SW 1271 (cell line): ENCODE data around the gene PTCD1.
A peak's percentile ranks its signal among the peaks of the same experiment; 100 is the strongest.

Experiments used
- DNase-seq, 2 experiments: peaks; one replicate each; lab custom pipeline; 2025; lab: John Stamatoyannopoulos, UW

Gene PTCD1

DNA sequence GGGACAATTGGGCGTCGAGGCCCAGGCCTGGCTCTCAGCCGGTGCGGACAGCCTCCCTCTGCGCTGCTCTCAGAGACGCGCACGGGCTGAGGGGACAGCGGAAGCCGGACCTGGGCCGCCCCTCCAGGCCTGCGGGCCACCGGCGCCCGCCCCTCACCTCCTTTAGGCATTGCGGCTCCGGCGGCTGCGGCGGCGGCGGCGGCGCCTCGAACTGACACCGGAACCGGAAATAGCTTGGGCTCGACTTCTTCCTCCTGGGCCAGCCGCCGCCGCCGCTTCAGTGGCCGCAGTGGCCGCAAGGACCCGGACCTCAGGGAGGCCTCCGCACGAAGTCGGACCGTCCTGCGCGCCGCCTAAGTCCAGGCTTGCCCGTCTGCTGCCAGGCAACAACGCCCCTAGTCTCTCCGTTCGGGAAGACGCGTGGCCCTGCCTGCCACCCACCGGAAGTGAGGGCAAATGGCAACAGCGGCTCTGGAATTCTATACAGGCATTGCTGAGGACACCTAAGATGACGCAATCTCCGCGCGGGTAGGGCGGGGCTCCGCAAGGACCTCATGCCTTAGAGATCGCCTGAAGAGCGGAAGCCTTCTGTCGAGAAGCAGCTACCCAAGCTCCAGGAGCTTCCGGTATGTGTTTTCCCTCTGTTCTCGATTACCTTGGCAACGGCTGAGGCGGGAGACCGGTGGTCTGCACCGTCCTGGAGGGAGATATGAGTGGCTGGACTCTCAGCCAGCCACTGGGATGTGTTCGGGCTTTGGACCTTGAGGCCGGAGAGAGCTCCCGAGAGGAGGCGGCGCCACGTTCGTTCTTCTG lies 30.0 kb downstream of the PTCD1 start, which contains the start of the genes BUD31 and PDAP1:
TSS of gene BUD31 (plus strand) at position 591 of the 813 bp plus-strand sequence. CDS start 2,124 bp downstream, outside the sequence.
TSS of gene PDAP1 (minus strand) at position 219 of the 813 bp plus-strand sequence. CDS start at position 170, 49 bp downstream.
- DNase-seq: peak; percentile 84 to 96

- peak in 1 of 2 experiments; percentile 51 for DNase-seq
These were observed 30.7 kb downstream of the PTCD1 start for GRCh38 chr7:99407872-99408378.

DNA sequence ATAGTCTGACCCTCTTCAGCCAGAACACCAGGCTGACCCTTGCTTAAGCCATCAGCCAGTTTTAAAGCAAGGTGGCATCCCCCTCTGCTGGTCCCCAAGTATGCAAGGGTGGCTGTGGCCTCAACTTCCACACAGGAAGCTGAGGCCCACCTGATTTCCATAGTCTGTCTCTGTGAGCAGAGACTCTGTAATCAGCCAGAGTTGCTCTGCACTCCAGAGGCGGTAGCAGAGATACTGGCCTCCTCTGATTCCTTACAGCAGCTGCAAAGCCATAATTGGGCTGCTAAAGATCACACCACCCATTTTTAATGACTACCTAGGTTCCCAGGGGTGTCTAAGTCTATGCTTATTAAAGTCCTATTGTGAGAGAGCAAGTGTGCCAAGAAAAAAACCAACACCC lies 32.0 kb downstream of the PTCD1 start:
- DNase-seq: no peak

GRCh38 chr7:99404977-99405320 lies 33.6 kb downstream of the PTCD1 start:
- no peak for DNase-seq

GRCh38 chr7:99404235-99404976 lies 34.2 kb downstream of the PTCD1 start:
- no peak for DNase-seq

- DNase-seq: no peak
These were observed 34.8 kb downstream of the PTCD1 start for GRCh38 chr7:99403764-99404163.

GRCh38 chr7:99402854-99403253 lies 35.7 kb downstream of the PTCD1 start:
- no peak for DNase-seq

GRCh38 chr7:99399597-99399996 lies 39.0 kb downstream of the PTCD1 start:
- no peak for DNase-seq

- no peak for DNase-seq
These were observed 39.6 kb downstream of the PTCD1 start for GRCh38 chr7:99398891-99399445.

GRCh38 chr7:99397297-99397983 lies 41.2 kb downstream of the PTCD1 start:
- no peak for DNase-seq

DNA sequence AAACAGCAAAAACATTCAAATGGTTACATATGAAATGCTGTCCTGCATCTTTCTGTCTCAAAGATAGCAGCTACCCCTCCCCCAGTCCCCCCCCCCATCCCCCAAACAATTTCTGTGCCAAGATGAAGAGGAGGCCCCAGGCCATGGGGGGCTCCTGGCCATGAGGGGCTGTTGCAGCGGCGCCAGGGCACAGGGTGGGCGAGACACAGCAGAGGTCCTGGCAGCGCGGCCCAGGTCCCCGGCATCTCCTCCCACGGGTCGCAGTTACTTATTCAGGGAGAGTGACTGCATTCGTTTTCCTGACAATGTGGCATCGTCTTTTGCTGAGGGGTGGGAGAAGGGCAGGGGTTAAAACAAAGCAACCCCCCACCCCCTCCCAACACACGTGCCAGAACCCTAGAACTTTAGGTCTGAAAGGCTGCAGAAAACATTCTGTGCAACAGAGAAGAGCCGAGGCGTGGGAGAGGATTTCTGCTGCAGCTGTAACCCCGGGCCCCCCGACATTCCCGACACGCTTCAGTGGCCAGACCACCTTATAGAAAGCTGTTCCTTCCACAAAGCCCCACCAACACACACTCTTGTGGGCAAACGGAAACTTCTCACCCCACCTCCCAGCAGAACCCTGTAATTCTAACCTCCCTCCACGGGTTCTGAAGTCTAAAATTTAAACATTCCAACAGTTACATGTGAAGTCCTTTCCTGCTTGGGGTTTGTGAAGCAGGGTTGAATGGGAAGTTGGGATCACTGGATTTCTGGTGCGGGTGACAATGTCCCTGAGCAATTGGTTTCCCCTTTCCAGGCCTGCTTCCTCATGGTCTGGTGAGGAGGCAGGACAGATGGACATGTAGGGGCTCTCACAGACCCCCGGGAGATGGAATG lies 41.9 kb downstream of the PTCD1 start:
- no peak for DNase-seq

- DNase-seq: no peak
These were observed 42.8 kb downstream of the PTCD1 start for GRCh38 chr7:99395616-99396327.

- no peak for DNase-seq
These were observed 44.5 kb downstream of the PTCD1 start for GRCh38 chr7:99394188-99394502.

DNA sequence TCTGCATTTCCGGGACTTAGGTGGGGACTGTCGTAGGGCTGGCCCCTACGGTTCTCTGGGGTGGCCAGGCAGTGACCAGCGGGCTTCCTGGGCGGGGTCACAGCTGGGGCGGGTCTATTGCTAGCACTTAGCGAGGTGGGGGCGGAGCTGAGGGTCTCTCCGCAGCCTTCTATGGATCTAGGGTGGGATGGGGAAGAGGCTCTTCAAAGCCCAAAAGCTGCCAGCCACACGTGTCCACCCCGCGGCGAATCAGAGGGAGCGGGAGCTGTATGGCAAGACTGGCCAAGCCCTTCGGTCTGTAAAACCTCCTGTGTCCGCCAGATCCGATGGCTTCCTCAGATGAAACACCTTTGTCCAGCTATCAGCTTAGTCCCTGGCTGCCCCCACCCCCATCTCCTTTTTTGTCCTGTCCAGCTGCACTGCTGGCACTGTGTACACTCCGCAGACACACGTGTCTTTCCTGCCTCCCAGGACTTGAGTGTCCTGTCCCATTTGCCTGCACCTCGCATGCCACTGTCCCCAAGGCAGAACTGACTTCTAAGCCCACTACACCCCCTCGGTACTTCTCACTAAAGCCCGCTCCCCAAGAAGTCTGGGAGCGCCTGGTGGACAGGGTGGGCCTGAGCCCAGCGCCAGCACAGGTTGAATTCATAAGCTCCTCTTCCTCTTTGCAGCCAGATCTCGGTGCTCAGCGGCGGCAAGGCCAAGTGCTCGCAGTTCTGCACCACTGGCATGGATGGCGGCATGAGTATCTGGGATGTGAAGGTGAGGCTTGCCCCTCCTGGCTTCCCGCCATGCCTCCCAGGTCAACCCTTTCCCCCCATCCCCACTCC lies 45.0 kb downstream of the PTCD1 start:
- no peak for DNase-seq

DNA sequence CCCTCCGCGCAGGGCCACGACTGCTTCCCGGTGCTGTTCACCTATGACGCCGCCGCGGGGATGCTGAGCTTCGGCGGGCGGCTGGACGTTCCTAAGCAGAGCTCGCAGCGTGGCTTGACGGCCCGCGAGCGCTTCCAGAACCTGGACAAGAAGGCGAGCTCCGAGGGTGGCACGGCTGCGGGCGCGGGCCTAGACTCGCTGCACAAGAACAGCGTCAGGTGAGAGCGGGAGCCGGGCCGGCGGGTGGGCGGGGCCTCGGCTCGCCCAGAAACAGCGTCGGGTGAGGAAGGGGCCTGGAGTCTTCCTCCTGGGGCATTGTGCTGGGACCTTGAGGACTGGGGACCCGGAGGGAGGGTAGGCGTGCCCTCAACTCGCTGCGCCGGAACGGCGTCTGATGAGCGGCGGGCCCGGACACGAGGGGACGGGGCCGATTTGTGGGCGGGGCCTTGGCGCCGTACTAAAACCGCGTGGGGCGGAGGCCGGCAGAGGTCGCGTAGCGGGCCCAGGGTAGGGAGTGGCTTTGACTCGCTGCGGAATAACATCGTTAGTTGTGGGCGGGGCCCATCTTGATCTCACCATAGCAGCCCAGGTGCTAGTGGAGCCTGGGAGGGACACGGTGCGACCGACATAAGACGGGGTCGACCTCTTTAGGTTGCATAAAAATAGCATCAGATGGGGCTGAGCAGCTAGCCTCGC lies 45.8 kb downstream of the PTCD1 start:
- no peak for DNase-seq

- DNase-seq: no peak
These were observed 46.6 kb downstream of the PTCD1 start for GRCh38 chr7:99392046-99392445.

- no peak for DNase-seq
These were observed 47.5 kb downstream of the PTCD1 start for GRCh38 chr7:99390941-99391602.

GRCh38 chr7:99389772-99390171 lies 48.8 kb downstream of the PTCD1 start:
- no peak for DNase-seq
